WTC11 (cell line): ENCODE results near the gene ANKRD39. TPM values are rescaled to one million over a fixed set of nuclear protein-coding genes. Genes with fewer than 3 reads are reported as not detected.

Source experiments
- ATAC-seq: fragments of 200-7000 bp; cut with Tn5 transposase; 2 replicates; pipeline ENCODE4 v1.10.0; 2021; ENCODE audit warnings: mild to moderate bottlenecking, moderate library complexity
- CTCF ChIA-PET: fragments of 300-600 bp; sonication (Branson Sonifier 250); formaldehyde crosslinking; loops from one replicate; lab custom pipeline; 2021; ENCODE audit warnings: antibody characterized with exemption; lab: Charles Lee
- POLR2A ChIA-PET: fragments of 350-600 bp; sonication (Branson Sonifier 250); formaldehyde crosslinking; loops from one replicate; lab custom pipeline; 2021; ENCODE audit warnings: antibody characterized with exemption; lab: Charles Lee
- DNase-seq: peaks from one replicate; pipeline ENCODE4 v3.0.0; 2021; ENCODE audit warnings: low spot score
- H3K27ac Mint-ChIP-seq: 2 replicates; pipeline ENCODE4 v1.8.0; 2021; ENCODE audit warnings: mixed read lengths
- H3K27me3 Mint-ChIP-seq: 2 replicates; pipeline ENCODE4 v1.8.0; 2021; ENCODE audit warnings: low read depth, mild to moderate bottlenecking, moderate library complexity, mixed read lengths
- H3K36me3 Mint-ChIP-seq: 2 replicates; pipeline ENCODE4 v1.8.0; 2021; ENCODE audit warnings: mixed read lengths
- H3K4me1 Mint-ChIP-seq: 2 replicates; pipeline ENCODE4 v1.8.0; 2022; ENCODE audit warnings: mixed read lengths
- H3K4me3 Mint-ChIP-seq: 2 replicates; pipeline ENCODE4 v1.8.0; 2021; ENCODE audit warnings: mild to moderate bottlenecking, moderate library complexity, mixed read lengths
- H3K9me3 Mint-ChIP-seq: 2 replicates; pipeline ENCODE4 v1.8.0; 2021; ENCODE audit warnings: mixed read lengths
- FOXK1 ChIP-seq: sonication (generic); formaldehyde crosslinking; IDR thresholded peaks from 2 replicates; pipeline ENCODE4 v1.8.0; 2022; ENCODE audit warnings: mild to moderate bottlenecking, moderate library complexity, missing genetic modification reagents
- GABPB1 ChIP-seq: sonication (generic); formaldehyde crosslinking; IDR thresholded peaks from 2 replicates; pipeline ENCODE4 v1.8.1; 2023; ENCODE audit warnings: mild to moderate bottlenecking, missing genetic modification reagents
- HMGA2 ChIP-seq: fragments of 250-450 bp; sonication (Bioruptor Pico); IDR thresholded peaks from 2 replicates; pipeline ENCODE4 v1.4.0; 2021; ENCODE audit warnings: mild to moderate bottlenecking, moderate library complexity
- JAZF1 ChIP-seq: fragments of 250-450 bp; sonication (Bioruptor Pico); IDR thresholded peaks from 2 replicates; pipeline ENCODE4 v1.9.0; 2021; ENCODE audit warnings: moderate library complexity, mild to moderate bottlenecking, inconsistent platforms
- MYBL2 ChIP-seq: sonication (generic); formaldehyde crosslinking; IDR thresholded peaks from 2 replicates; pipeline ENCODE4 v1.8.1; 2023; ENCODE audit warnings: mild to moderate bottlenecking, moderate library complexity, missing genetic modification reagents
- ZNF219 ChIP-seq: sonication (generic); formaldehyde crosslinking; IDR thresholded peaks from 2 replicates; pipeline ENCODE4 v1.8.0; 2023; ENCODE audit warnings: missing genetic modification reagents, mild to moderate bottlenecking, borderline replicate concordance
- ZNF263 ChIP-seq: sonication (generic); formaldehyde crosslinking; IDR thresholded peaks from 2 replicates; pipeline ENCODE4 v1.8.1; 2022; ENCODE audit warnings: low read depth, mild to moderate bottlenecking, moderate library complexity, missing genetic modification reagents
- ZNF416 ChIP-seq: fragments of 250-450 bp; sonication (Bioruptor Pico); IDR thresholded peaks from 2 replicates; pipeline ENCODE4 v1.9.0; 2021; ENCODE audit warnings: mild to moderate bottlenecking, inconsistent platforms
- total RNA-seq: library from RNA; stranded (reverse); gene quantifications from 3 replicates; pipeline ENCODE4 v1.2.3, GENCODE V29; 2021
- TF ChIP-seq, protein P1 (sequence below): sonication (generic); formaldehyde crosslinking; IDR thresholded peaks from 2 replicates; pipeline ENCODE4 v1.8.1; 2023; ENCODE audit warnings: mild to moderate bottlenecking, missing genetic modification reagents, moderate library complexity
- TF ChIP-seq, protein P2 (sequence below): sonication (generic); formaldehyde crosslinking; IDR thresholded peaks from 2 replicates; pipeline ENCODE4 v1.8.1; 2022; ENCODE audit warnings: low read depth, mild to moderate bottlenecking, moderate library complexity, missing genetic modification reagents, borderline replicate concordance
- TF ChIP-seq, protein P3 (sequence below): sonication (generic); formaldehyde crosslinking; IDR thresholded peaks from 2 replicates; pipeline ENCODE4 v1.8.0; 2023; ENCODE audit warnings: missing genetic modification reagents
- TF ChIP-seq, protein P4 (sequence below): sonication (generic); formaldehyde crosslinking; IDR thresholded peaks from 2 replicates; pipeline ENCODE4 v1.8.1; 2023; ENCODE audit warnings: mild to moderate bottlenecking, missing genetic modification reagents, borderline replicate concordance
- TF ChIP-seq, protein P5 (sequence below): sonication (generic); formaldehyde crosslinking; conservative IDR thresholded peaks from 2 replicates; pipeline ENCODE4 v1.8.1; 2023; ENCODE audit warnings: mild to moderate bottlenecking, low read depth, missing genetic modification reagents, moderate library complexity
- TF ChIP-seq, protein P6 (sequence below): sonication (generic); formaldehyde crosslinking; IDR thresholded peaks from 2 replicates; pipeline ENCODE4 v1.8.1; 2023; ENCODE audit warnings: mild to moderate bottlenecking, missing genetic modification reagents, moderate library complexity
- TF ChIP-seq, protein P7 (sequence below): sonication (generic); formaldehyde crosslinking; IDR thresholded peaks from 2 replicates; pipeline ENCODE4 v1.8.1; 2022; ENCODE audit warnings: mild to moderate bottlenecking, missing genetic modification reagents, moderate library complexity, borderline replicate concordance
- TF ChIP-seq, protein P8 (sequence below): fragments of 250-450 bp; sonication (Bioruptor Pico); conservative IDR thresholded peaks from 2 replicates; pipeline ENCODE4 v1.9.0; 2021; ENCODE audit warnings: mild to moderate bottlenecking
- TF ChIP-seq, protein P9 (sequence below): sonication (generic); formaldehyde crosslinking; IDR thresholded peaks from 2 replicates; pipeline ENCODE4 v1.8.0; 2022; ENCODE audit warnings: mild to moderate bottlenecking, missing genetic modification reagents
- TF ChIP-seq, protein P10 (sequence below): sonication (generic); formaldehyde crosslinking; IDR thresholded peaks from 2 replicates; pipeline ENCODE4 v1.8.0; 2022; ENCODE audit warnings: mild to moderate bottlenecking, missing genetic modification reagents

ANKRD39 gene
- total RNA-seq, 1 experiment from 2014 or later: 17.9 TPM

DNA sequence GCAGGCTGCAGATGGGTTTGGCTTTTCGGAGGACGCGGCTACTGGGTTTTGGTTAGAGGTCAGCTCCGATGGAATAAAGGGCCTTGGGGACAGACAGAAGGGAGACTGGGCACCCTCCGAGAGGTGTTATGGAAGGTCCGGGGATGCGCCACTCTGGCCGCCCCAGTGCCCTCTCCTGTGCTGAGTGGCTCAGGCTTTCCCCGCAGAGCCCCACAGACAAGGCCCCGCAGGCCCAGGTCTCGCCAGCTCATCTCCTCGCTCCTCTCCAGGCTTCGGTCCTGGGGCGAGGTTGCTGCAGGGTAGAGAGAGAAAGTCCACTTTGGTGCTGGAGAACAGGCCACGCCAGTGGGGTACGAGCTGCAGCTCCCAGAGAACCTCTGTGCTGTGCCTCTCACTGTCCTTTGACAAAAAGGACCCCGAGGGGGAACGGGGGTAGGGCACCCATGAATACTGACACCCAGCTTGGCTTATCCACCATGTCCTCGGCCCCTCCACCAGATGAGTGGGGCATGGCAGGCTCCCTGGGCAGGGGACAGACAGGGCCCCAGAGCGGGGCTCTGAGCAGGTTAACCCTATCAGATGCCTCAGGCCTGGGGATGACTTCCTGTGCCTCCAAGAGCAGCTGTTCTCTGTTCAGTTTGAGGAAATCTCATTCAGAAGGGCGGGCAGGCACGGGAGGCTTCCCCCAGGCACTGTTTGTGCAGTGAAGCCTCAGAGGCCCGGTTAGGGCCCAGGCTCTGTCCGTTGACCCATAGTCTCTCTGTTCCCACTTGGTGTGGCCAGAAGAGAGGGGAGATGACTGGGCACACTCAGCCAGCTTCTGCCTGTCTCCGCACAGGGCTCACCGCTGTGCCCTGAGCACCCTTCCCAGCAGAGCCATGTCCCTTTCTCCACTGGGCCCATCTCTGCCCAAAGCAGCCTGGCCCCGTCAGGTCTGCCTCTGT lies 57.5 kb downstream of the ANKRD39 start:
- DNase-seq: no peak
- ATAC-seq: peak; percentile 42; the same call in 1 of the 2 replicates
- H3K36me3 Mint-ChIP-seq: no peaks in the 10 kb centered on the region
- ChIA-PET CTCF (interaction anchor here (0.5 to 2.8 kb wide), 24 partner anchors 8 to 252 kb away, joined by 3 to 37 read pairs (median 4); partner anchors contain the start of genes CNNM3, CNNM4, FER1L5 and KANSL3), POLR2A (no interaction called here)
- no peaks in the 10 kb centered on the region for H3K4me1 Mint-ChIP-seq
- no peaks in the 10 kb centered on the region for H3K27me3 Mint-ChIP-seq
- TF ChIP-seq, protein P1, sequence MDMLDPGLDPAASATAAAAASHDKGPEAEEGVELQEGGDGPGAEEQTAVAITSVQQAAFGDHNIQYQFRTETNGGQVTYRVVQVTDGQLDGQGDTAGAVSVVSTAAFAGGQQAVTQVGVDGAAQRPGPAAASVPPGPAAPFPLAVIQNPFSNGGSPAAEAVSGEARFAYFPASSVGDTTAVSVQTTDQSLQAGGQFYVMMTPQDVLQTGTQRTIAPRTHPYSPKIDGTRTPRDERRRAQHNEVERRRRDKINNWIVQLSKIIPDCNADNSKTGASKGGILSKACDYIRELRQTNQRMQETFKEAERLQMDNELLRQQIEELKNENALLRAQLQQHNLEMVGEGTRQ (CRISPR knock-in tag): no peak
- TF ChIP-seq GABPB1 (CRISPR knock-in tag) (no peak), ZNF416 (CRISPR knock-in tag) (no peak), HMGA2 (no peak), MYBL2 (no peak), ZNF263 (CRISPR knock-in tag) (no peak), FOXK1 (CRISPR knock-in tag) (no peak), JAZF1 (CRISPR knock-in tag) (no peak), ZNF219 (no peak)
- TF ChIP-seq, protein P2, sequence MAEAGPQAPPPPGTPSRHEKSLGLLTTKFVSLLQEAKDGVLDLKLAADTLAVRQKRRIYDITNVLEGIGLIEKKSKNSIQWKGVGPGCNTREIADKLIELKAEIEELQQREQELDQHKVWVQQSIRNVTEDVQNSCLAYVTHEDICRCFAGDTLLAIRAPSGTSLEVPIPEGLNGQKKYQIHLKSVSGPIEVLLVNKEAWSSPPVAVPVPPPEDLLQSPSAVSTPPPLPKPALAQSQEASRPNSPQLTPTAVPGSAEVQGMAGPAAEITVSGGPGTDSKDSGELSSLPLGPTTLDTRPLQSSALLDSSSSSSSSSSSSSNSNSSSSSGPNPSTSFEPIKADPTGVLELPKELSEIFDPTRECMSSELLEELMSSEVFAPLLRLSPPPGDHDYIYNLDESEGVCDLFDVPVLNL (CRISPR knock-in tag): no peak
- TF ChIP-seq, protein P3, sequence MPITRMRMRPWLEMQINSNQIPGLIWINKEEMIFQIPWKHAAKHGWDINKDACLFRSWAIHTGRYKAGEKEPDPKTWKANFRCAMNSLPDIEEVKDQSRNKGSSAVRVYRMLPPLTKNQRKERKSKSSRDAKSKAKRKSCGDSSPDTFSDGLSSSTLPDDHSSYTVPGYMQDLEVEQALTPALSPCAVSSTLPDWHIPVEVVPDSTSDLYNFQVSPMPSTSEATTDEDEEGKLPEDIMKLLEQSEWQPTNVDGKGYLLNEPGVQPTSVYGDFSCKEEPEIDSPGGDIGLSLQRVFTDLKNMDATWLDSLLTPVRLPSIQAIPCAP (CRISPR knock-in tag): no peak
- TF ChIP-seq, protein P4, sequence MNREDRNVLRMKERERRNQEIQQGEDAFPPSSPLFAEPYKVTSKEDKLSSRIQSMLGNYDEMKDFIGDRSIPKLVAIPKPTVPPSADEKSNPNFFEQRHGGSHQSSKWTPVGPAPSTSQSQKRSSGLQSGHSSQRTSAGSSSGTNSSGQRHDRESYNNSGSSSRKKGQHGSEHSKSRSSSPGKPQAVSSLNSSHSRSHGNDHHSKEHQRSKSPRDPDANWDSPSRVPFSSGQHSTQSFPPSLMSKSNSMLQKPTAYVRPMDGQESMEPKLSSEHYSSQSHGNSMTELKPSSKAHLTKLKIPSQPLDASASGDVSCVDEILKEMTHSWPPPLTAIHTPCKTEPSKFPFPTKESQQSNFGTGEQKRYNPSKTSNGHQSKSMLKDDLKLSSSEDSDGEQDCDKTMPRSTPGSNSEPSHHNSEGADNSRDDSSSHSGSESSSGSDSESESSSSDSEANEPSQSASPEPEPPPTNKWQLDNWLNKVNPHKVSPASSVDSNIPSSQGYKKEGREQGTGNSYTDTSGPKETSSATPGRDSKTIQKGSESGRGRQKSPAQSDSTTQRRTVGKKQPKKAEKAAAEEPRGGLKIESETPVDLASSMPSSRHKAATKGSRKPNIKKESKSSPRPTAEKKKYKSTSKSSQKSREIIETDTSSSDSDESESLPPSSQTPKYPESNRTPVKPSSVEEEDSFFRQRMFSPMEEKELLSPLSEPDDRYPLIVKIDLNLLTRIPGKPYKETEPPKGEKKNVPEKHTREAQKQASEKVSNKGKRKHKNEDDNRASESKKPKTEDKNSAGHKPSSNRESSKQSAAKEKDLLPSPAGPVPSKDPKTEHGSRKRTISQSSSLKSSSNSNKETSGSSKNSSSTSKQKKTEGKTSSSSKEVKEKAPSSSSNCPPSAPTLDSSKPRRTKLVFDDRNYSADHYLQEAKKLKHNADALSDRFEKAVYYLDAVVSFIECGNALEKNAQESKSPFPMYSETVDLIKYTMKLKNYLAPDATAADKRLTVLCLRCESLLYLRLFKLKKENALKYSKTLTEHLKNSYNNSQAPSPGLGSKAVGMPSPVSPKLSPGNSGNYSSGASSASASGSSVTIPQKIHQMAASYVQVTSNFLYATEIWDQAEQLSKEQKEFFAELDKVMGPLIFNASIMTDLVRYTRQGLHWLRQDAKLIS (CRISPR knock-in tag): no peak
- TF ChIP-seq, protein P5, sequence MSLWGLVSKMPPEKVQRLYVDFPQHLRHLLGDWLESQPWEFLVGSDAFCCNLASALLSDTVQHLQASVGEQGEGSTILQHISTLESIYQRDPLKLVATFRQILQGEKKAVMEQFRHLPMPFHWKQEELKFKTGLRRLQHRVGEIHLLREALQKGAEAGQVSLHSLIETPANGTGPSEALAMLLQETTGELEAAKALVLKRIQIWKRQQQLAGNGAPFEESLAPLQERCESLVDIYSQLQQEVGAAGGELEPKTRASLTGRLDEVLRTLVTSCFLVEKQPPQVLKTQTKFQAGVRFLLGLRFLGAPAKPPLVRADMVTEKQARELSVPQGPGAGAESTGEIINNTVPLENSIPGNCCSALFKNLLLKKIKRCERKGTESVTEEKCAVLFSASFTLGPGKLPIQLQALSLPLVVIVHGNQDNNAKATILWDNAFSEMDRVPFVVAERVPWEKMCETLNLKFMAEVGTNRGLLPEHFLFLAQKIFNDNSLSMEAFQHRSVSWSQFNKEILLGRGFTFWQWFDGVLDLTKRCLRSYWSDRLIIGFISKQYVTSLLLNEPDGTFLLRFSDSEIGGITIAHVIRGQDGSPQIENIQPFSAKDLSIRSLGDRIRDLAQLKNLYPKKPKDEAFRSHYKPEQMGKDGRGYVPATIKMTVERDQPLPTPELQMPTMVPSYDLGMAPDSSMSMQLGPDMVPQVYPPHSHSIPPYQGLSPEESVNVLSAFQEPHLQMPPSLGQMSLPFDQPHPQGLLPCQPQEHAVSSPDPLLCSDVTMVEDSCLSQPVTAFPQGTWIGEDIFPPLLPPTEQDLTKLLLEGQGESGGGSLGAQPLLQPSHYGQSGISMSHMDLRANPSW (CRISPR knock-in tag): no peak
- TF ChIP-seq, protein P6, sequence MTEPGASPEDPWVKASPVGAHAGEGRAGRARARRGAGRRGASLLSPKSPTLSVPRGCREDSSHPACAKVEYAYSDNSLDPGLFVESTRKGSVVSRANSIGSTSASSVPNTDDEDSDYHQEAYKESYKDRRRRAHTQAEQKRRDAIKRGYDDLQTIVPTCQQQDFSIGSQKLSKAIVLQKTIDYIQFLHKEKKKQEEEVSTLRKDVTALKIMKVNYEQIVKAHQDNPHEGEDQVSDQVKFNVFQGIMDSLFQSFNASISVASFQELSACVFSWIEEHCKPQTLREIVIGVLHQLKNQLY: no peak
- TF ChIP-seq, protein P7, sequence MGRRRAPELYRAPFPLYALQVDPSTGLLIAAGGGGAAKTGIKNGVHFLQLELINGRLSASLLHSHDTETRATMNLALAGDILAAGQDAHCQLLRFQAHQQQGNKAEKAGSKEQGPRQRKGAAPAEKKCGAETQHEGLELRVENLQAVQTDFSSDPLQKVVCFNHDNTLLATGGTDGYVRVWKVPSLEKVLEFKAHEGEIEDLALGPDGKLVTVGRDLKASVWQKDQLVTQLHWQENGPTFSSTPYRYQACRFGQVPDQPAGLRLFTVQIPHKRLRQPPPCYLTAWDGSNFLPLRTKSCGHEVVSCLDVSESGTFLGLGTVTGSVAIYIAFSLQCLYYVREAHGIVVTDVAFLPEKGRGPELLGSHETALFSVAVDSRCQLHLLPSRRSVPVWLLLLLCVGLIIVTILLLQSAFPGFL: no peak
- TF ChIP-seq, protein P8, sequence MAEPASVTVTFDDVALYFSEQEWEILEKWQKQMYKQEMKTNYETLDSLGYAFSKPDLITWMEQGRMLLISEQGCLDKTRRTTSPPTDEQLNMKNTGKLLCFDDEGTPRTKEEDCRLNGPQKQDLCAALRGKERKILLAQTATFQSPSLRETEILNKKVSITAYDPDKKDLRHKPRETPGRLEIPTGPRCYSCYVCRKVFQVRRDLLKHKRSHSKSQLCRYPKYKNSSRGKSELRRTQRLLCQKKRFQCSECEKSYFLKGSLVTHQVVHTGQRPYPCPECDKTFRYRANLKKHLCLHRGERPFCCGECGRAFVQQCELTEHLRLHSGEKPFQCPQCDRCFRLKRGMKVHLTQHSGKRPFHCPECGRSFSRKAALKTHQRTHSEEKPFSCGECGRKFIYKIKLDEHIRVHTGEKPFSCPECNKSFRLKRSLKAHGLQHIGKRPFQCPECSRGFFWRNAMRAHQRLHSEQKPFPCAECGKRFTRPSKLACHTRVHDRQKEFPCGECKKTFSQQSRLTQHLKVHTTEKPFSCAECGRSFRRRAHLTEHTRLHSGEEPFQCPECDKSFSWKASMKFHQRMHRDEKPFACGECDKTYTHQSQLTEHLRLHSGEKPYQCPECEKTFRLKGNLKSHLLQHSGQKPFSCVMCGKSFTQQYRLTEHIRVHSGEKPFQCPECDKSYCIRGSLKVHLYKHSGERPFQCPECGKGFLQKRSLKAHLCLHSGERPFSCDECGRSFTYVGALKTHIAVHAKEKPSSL: no peak
- TF ChIP-seq, protein P9, sequence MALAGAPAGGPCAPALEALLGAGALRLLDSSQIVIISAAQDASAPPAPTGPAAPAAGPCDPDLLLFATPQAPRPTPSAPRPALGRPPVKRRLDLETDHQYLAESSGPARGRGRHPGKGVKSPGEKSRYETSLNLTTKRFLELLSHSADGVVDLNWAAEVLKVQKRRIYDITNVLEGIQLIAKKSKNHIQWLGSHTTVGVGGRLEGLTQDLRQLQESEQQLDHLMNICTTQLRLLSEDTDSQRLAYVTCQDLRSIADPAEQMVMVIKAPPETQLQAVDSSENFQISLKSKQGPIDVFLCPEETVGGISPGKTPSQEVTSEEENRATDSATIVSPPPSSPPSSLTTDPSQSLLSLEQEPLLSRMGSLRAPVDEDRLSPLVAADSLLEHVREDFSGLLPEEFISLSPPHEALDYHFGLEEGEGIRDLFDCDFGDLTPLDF (CRISPR knock-in tag): no peak
- TF ChIP-seq, protein P10, sequence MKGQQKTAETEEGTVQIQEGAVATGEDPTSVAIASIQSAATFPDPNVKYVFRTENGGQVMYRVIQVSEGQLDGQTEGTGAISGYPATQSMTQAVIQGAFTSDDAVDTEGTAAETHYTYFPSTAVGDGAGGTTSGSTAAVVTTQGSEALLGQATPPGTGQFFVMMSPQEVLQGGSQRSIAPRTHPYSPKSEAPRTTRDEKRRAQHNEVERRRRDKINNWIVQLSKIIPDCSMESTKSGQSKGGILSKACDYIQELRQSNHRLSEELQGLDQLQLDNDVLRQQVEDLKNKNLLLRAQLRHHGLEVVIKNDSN (CRISPR knock-in tag): no peak
- TF ChIP-seq, all 79 proteins: peak for 0
- H3K4me3 Mint-ChIP-seq: no peak overlapping the region
- H3K9me3 Mint-ChIP-seq: no peaks in the 10 kb centered on the region
- no peak overlapping the region for H3K27ac Mint-ChIP-seq
